H9 (cell line): ENCODE measurements around the gene IMMP2L. TPM values are rescaled to one million over a fixed set of nuclear protein-coding genes. Genes with fewer than 3 reads are reported as not detected.
A peak's percentile ranks its signal among the peaks of the same experiment; 100 is the strongest.

Experiments used
- DNase-seq: peaks from one replicate; pipeline ENCODE4 v3.0.0-alpha.2; 2017
- H2AFZ ChIP-seq: one replicate; pipeline ENCODE4 v1.6.1; 2013; ENCODE audit warnings: mild to moderate bottlenecking, low read length, control low read depth, moderate library complexity
- H2AK5ac ChIP-seq: 2 replicates; pipeline ENCODE4 v1.6.1; 2013; ENCODE audit warnings: low read length, control low read depth, mixed read lengths; ENCODE audit not compliant: insufficient read length
- H2BK120ac ChIP-seq: one replicate; pipeline ENCODE4 v1.6.1; 2013; ENCODE audit warnings: low read depth, mild to moderate bottlenecking, low read length, control low read depth, inconsistent platforms; ENCODE audit not compliant: poor library complexity, severe bottlenecking
- H2BK12ac ChIP-seq: 2 replicates; pipeline ENCODE4 v1.6.1; 2013; ENCODE audit warnings: low read length, control low read depth, mixed read lengths, low read depth; ENCODE audit not compliant: insufficient read length
- H2BK15ac ChIP-seq: 2 replicates; pipeline ENCODE4 v1.6.1; 2013; ENCODE audit warnings: low read depth, low read length, control low read depth
- H2BK20ac ChIP-seq: one replicate; pipeline ENCODE4 v1.6.1; 2013; ENCODE audit warnings: low read depth, mild to moderate bottlenecking, low read length, control low read depth, inconsistent platforms; ENCODE audit not compliant: poor library complexity, severe bottlenecking
- H2BK5ac ChIP-seq: 2 replicates; pipeline ENCODE4 v1.6.1; 2013; ENCODE audit warnings: low read length, control low read depth, mixed read lengths; ENCODE audit not compliant: insufficient read length
- H3K14ac ChIP-seq: 2 replicates; pipeline ENCODE4 v1.6.1; 2013; ENCODE audit warnings: low read length, control low read depth; ENCODE audit not compliant: insufficient read depth
- H3K18ac ChIP-seq: 2 replicates; pipeline ENCODE4 v1.6.1; 2013; ENCODE audit warnings: low read depth, mild to moderate bottlenecking, mixed read lengths, low read length, control low read depth; ENCODE audit not compliant: insufficient read length
- H3K23ac ChIP-seq: 2 replicates; pipeline ENCODE4 v1.6.1; 2013; ENCODE audit warnings: low read length, control low read depth, mixed read lengths, low read depth; ENCODE audit not compliant: insufficient read length
- H3K23me2 ChIP-seq: 2 replicates; pipeline ENCODE4 v1.6.1; 2013; ENCODE audit warnings: low read depth, mild to moderate bottlenecking, mixed read lengths, low read length, control low read depth; ENCODE audit not compliant: insufficient read length, poor library complexity, severe bottlenecking
- H3K27ac ChIP-seq: 2 replicates; pipeline ENCODE4 v1.5.1; 2013; ENCODE audit warnings: low read length, control low read depth, mixed read lengths, low read depth; ENCODE audit not compliant: insufficient read length
- H3K27me3 ChIP-seq: 2 replicates; pipeline ENCODE4 v1.6.1; 2013; ENCODE audit warnings: low read length, control low read depth, inconsistent platforms; ENCODE audit not compliant: insufficient read depth
- H3K4ac ChIP-seq: 2 replicates; pipeline ENCODE4 v1.6.1; 2013; ENCODE audit warnings: low read depth, mild to moderate bottlenecking, control low read depth, inconsistent platforms, low read length, moderate library complexity
- H3K4me1 ChIP-seq: 2 replicates; pipeline ENCODE4 v1.6.1; 2013; ENCODE audit warnings: low read length, control low read depth, inconsistent platforms; ENCODE audit not compliant: insufficient read depth
- H3K4me2 ChIP-seq: 2 replicates; pipeline ENCODE4 v1.6.1; 2013; ENCODE audit warnings: low read length, control low read depth, mixed read lengths; ENCODE audit not compliant: insufficient read length, insufficient read depth
- H3K56ac ChIP-seq: 2 replicates; pipeline ENCODE4 v1.6.1; 2013; ENCODE audit warnings: low read depth, mild to moderate bottlenecking, mixed read lengths, low read length, control low read depth; ENCODE audit not compliant: insufficient read length
- H3K79me1 ChIP-seq: 2 replicates; pipeline ENCODE4 v1.6.1; 2013; ENCODE audit warnings: low read depth, mild to moderate bottlenecking, moderate library complexity, low read length, control low read depth, inconsistent platforms; ENCODE audit not compliant: insufficient read depth, poor library complexity, severe bottlenecking
- H3K79me2 ChIP-seq: 2 replicates; pipeline ENCODE4 v1.6.1; 2013; ENCODE audit warnings: low read length, control low read depth, inconsistent platforms; ENCODE audit not compliant: insufficient read depth
- H3K9ac ChIP-seq: 2 replicates; pipeline ENCODE4 v1.6.1; 2013; ENCODE audit warnings: low read length, control low read depth, mixed read lengths; ENCODE audit not compliant: insufficient read length; ENCODE audit errors: extremely low read depth
- H3K9me3 ChIP-seq: one replicate; pipeline ENCODE4 v1.6.1; 2013; ENCODE audit warnings: low read depth, low read length, inconsistent platforms; ENCODE audit not compliant: control insufficient read depth
- H3T11ph ChIP-seq: one replicate; pipeline ENCODE4 v1.6.1; 2013; ENCODE audit warnings: mild to moderate bottlenecking, low read length, control low read depth, inconsistent platforms
- H4K20me1 ChIP-seq: one replicate; pipeline ENCODE4 v1.6.1; 2013; ENCODE audit not compliant: control insufficient read depth, insufficient read length, insufficient read depth
- H4K5ac ChIP-seq: 2 replicates; pipeline ENCODE4 v1.6.1; 2013; ENCODE audit warnings: low read depth, mild to moderate bottlenecking, mixed read lengths, low read length, control low read depth; ENCODE audit not compliant: insufficient read length
- H4K8ac ChIP-seq: replicated peaks from 2 replicates; pipeline ENCODE4 v1.6.1; 2013; ENCODE audit warnings: low read length, control low read depth, mixed read lengths, low read depth; ENCODE audit not compliant: insufficient read length
- H4K91ac ChIP-seq: 2 replicates; pipeline ENCODE4 v1.6.1; 2013; ENCODE audit warnings: low read depth, mild to moderate bottlenecking, moderate library complexity, mixed read lengths, low read length, control low read depth; ENCODE audit not compliant: insufficient read length
- H3K27ac Mint-ChIP-seq, 3 experiments: 2 replicates in 2 of 3; 3 replicates in 1 of 3; pipeline ENCODE4 v1.8.0; 2020 to 2021; ENCODE audit warnings: mixed read lengths in 3 of 3, mild to moderate bottlenecking in 1 of 3, moderate library complexity in 1 of 3
- H3K27me3 Mint-ChIP-seq: 2 replicates; pipeline ENCODE4 v1.8.0; 2021; ENCODE audit warnings: low read depth, mild to moderate bottlenecking, moderate library complexity, mixed read lengths
- H3K36me3 Mint-ChIP-seq, 3 experiments: 2 replicates in 2 of 3; 3 replicates in 1 of 3; pipeline ENCODE4 v1.8.0; 2020 to 2021; ENCODE audit warnings: low read depth in 3 of 3, mixed read lengths in 3 of 3; ENCODE audit not compliant: insufficient read depth in 1 of 3
- H3K4me1 Mint-ChIP-seq, 2 experiments: 2 replicates each; pipeline ENCODE4 v1.8.0; 2020; ENCODE audit warnings: mixed read lengths in 2 of 2
- H3K4me3 Mint-ChIP-seq, 2 experiments: 2 replicates in 1 of 2; 3 replicates in 1 of 2; pipeline ENCODE4 v1.8.0; 2020 to 2021; ENCODE audit warnings: mild to moderate bottlenecking in 2 of 2, mixed read lengths in 2 of 2, moderate library complexity in 1 of 2
- H3K9me3 Mint-ChIP-seq, 2 experiments: 2 replicates in 1 of 2; 3 replicates in 1 of 2; pipeline ENCODE4 v1.8.0; 2020; ENCODE audit warnings: mild to moderate bottlenecking in 2 of 2, mixed read lengths in 2 of 2, moderate library complexity in 1 of 2
- CTCF ChIP-seq: fragments of 200-600 bp; sonication (generic); conservative IDR thresholded peaks from 3 replicates; pipeline ENCODE4 v1.8.0; 2021; ENCODE audit warnings: antibody characterized with exemption, mild to moderate bottlenecking
- WGBS: extraction: QIAGEN DNeasy Blood & Tissue Kit; methylation state at CpG from one replicate; pipeline ENCODE4 v1.1.7; 2013; ENCODE audit warnings: missing lambda C conversion rate, low lambda C conversion rate, mixed read lengths; ENCODE audit not compliant: insufficient read length; ENCODE audit errors: extremely low coverage; 5-methylcytosine and 5-hydroxymethylcytosine counted together
- total RNA-seq: library from RNA; stranded (reverse); gene quantifications from 2 replicates; pipeline ENCODE4 v1.2.1, GENCODE V29; 2021

The IMMP2L gene
- total RNA-seq, 1 experiment from 2014 or later, result 14.7 TPM

- Histone ChIP-seq H2BK12ac (no peak overlapping the region), H3T11ph (no peak overlapping the region), H3K27me3 (no peaks in the 10 kb centered on the region), H3K27ac (no peak overlapping the region), H3K79me1 (no peaks in the 10 kb centered on the region), H4K5ac (no peak overlapping the region), H4K20me1 (no peaks in the 10 kb centered on the region), H3K23ac (no peak overlapping the region), H3K79me2 (no peaks in the 10 kb centered on the region), H3K9ac (no peak overlapping the region), H3K4me1 (no peaks in the 10 kb centered on the region; the same call in 1 of the 2 replicates), H3K18ac (no peak overlapping the region), H3K4me2 (no peak overlapping the region), H2BK15ac (no peak overlapping the region), H2BK5ac (no peak overlapping the region), H3K56ac (no peak overlapping the region), H2AK5ac (no peak overlapping the region), H3K9me3 (no peaks in the 10 kb centered on the region), H4K91ac (no peak overlapping the region), H2AFZ (no peak overlapping the region), H3K4ac (no peak overlapping the region), H3K23me2 (no peaks in the 10 kb centered on the region), H3K14ac (no peak overlapping the region), H4K8ac (no peak overlapping the region), H2BK120ac (no peak overlapping the region), H2BK20ac (no peak overlapping the region)
- Mint-ChIP-seq H3K27ac (peak overlapping the region in 1 of 3 experiments; percentile 2; a peak in 1 of 7 replicates), H3K4me3 (no peak overlapping the region), H3K4me1 (peaks cover 11 to 13% of the 10 kb centered on the region in 2 experiments), H3K36me3 (no peaks in the 10 kb centered on the region), H3K27me3 (no peaks in the 10 kb centered on the region), H3K9me3 (no peaks in the 10 kb centered on the region)
- DNase-seq, result no peak
- WGBS, result no CpG with 5 or more reads among the region's 4 CpGs
- TF ChIP-seq CTCF, result no peak
Observed at GRCh38 chr7:111390000-111390399, 172.3 kb downstream of the IMMP2L start.
